HG03025 (cell line): ENCODE measurements around the gene HOXA6.

Source experiments
- ATAC-seq: cut with Tn5 transposase; IDR thresholded peaks from one replicate; pipeline ENCODE4 v1.9.1; 2021; ENCODE audit warnings: mild to moderate bottlenecking, moderate library complexity; ENCODE audit not compliant: unreplicated experiment, low FRiP score

The HOXA6 gene

DNA sequence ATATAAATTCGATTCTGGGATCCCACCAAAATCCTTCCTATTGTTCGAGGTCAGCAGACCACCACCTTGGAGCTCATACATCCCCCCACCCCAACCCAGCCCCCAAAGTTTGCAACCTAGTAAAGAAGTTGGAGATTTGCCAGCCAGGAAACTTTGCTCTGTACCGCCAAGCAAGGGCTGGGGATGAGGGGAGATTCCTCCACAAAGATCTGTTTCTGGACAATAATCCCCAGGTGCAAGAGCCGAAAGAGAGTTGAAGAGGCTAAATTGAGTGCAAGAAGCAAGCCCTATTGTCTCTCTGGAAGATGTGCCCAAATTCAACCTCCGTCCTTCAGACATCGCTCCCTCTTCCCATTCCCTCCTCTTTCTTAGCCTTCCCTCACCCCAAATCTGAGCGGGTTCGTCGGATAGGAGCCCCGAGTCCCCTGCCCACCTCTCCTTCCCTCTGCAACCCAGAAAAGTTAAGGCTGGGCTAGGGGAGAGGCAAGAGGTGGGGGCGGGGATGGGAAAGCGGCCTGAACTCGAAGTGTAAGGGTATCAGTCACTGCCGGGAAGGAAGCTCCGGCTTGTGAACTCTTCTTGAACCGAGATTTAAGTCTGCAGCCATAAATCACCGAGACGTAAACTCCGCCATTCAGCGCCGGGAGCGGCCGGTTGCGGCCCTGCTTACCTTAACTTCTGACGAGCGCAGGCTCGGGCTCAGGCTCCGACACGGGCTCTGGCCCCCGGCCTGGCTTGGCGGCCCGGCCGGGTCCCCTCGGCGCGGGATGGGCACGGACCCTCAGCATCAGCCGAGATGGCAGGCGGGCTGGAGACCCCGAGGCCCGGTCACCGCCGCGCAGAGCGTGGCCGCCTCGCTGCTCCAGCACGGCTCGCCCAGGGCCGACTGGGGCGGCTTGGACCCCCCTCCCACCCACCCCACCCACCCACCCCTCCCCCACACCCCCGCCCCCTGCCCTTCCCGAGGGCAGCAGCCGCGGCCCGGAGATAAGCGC, 34.3 kb downstream of the HOXA6 start:
- ATAC-seq = no peak

DNA sequence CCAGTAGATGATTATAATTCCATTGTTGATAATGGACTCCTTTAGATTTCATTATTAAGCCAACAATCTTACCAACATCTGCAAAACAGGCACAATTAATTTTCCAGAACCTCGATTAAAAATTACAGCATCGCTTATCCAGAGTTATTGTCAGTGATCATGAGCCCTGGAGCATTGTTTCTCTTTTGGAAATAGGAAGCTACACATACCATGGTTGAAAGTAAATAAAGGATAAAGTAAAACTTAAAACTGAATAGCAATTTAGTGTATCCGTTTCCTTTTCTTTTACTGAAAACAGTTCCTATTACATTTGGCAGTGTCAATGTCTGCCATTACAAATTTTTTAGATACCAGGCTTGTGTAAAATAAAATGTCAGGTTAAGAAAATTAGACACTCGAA, 35.2 kb downstream of the HOXA6 start:
- ATAC-seq = no peak

GRCh38 chr7:27111751-27112277, 35.8 kb downstream of the HOXA6 start:
- ATAC-seq = no peak

DNA sequence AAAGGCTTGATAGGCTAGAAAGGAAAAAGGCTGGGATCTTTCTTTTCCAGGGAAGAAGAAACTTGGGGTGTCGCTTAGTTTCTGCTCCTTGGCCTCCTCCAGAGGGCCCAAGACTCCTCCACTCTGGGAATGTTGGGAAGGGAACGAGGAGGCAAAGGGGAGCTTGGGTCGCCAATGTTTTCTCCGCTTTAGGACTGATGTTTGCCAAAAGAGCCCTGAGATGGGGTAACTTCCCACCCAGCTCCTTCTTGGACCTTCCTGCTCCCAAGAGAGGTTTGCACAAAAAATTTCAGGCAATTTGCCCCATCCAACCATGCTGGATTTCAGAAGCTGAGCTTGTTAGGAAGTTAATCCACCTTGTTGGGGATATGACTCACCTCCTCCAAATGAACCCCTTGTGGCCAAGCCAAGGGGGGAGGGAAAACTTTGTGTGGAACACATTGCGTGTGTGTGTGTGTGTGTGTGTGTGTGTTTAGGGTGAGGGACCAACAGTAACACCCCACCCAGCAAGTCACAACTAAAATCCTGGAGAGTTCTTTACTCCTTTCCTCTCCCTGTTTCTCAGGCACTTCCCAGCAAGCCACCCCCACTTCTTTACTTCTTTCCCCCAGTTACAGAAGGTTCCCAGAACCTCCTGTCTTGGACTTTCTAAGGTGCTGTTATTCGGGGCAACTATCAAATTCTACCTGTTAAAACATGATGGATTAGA, 36.4 kb downstream of the HOXA6 start:
- ATAC-seq = no peak

DNA sequence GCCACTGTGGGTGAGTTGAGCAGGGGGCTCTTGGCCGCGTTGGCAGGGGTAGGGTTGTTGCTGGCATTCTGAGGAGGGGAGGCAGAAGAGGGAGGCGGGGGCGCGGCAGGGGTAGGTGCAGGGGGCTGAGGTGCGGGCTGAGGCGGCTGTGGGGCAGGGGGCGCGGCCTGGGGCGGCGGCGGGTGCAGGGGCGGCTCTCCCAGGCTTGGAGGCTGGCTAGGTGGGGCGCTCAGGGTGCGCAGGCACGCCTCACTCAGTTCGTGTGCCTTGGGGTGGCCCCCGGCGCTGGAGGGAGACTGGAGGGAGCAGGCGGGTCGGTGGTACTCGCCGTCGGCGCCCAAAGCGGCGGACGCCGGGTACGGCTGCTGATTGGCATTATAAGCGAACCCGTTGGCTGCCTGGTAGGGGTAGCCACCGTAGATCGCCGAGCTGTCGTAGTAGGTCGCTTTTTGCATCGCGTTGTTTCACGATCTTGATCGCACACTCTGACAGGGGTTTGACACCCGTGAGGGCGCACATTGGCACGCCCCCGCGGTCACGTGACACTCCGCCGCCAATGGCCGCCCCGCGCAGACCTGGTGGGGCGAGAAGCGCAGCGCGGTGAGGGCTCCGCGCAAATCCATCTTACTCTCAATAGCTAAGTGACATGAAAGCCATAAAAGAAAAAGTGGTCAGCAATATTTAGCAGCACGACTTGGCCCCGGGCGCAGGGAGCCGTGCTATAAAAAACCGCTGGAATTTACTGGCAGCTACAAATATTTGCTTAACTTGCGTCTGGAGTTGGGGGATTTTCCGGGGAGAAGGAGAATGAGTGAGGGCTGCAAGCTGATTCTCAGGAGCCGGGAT, 37.2 kb downstream of the HOXA6 start:
- ATAC-seq = no peak

DNA sequence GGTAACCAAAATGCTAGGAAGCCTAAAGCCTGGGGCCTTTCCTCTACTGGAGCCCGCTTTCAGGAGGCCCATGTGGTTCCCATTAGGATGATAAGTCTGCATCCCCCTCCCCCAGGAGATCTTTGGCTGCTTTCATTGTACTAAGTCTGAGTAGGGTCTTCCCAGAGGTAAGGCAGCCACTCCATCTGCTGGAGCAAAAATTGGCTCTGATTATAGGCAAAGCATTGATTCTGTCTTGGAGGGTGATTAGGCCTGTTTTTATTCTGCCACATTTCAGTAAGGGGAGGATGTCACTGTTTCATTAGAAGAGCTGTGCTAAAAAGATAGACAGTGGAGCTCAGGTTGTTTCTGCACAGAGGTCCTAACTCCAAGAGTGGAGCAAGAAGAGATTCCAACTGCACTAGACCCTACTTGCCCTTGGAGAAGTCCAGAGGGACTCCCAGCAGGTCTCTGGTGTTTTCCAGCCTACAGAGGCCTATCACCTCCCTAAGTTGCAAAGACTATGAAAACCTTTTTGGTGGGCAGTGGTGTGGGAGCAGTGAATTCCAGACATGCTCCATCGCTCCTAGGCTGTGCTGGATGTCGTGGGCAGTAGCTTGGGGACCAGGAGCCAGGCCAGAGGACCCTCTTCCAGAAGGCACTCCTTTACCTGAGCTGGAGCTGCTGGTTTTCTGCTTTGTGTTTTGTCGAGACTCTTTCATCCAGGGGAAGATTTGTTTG, 37.9 kb downstream of the HOXA6 start:
- no peak for ATAC-seq

DNA sequence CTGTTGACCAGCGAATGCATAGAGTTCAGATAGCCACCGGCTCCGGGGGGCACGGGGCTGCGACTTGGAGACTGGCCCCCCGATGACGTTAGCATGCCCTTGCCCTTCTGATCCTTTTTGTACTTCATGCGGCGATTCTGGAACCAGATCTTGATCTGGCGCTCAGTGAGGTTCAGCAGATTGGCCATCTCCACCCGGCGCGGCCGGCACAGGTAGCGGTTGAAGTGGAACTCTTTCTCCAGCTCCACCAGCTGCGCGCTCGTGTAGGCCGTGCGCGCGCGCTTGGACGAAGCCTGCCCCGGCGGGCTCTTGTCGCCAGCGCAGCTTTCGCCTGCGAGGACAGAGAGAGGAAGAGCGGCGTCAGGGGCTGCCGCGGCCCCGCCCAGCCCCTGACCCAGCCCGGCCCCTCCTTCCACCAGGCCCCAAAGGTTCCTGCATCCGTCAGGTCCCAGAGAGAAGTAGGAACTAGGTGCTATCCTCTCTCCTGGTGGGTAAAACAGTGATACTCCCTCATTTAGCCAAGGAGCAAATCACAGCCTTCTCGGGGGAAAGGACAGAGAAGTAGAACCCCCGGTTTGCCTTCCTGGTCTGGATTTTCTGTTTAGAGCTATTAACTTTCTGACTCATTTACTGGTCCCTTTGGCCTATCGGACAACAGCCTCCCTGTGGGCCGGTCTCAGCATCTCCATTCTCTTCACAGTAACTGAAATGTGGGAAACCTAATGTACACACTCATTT, 39.0 kb downstream of the HOXA6 start:
- ATAC-seq = no peak

DNA sequence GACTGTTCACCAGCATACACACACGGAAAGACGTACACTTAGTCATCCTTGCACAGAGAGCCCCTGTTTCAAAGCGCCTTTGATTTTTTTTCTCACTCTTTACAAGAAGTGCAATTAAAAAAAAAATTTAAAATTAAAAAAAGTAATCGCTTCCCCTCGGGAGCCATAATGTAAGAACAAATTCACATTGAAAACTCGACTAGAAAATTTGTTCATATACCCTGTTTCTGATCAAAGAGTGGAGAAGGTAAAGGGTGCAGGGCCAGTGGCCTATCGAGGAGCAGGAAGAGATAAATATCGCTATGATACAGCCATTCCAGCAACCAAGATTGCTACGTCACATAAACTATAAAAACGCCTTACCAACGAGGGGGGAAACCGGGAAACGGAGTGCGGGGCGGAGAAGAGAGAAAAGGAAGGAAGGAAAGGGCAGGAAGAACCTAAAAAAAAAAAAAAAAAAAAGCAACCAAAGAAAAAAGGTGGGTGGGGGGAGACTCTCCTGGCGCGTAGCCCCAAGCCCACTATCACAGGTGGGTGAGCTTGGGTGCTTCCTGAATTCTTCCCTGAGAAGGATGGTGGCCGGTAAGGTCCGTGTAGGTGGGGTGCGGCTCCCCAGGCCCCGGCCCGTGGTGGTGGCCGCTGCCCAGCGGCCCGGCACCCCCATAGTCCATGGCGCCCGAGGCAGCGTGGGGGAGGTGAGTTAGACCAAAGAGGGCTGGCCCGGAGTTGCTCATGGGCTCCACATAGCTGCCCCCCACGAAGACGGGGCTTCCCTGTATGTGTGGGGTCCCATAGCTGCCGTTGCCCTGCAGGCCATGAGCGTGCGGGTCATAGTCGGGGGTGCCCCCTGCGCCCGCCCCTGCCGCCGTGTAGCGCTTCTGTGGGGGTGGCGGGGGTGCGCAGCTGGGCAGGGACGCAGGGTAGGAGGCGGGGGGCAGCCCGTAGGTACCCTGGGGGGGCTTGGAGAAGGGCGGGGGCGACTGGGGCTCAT, 39.9 kb downstream of the HOXA6 start:
- no peak for ATAC-seq

DNA sequence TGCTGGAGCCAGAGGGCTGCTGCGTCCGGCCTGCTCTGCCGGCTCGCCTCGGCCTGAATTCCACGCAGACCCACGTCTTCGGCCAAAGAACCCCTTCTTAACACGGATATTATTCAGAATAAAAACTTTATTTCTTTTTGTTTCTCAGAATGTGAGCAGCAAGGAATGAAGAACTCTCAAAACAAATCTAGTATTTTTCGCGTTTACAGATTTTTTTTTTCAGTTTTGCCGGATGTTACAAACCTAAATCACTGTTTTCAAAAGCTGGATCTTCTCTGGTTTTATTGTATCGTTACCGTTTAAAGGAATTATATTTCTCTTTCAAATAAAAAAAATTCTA, 40.7 kb downstream of the HOXA6 start:
- no peak for ATAC-seq

DNA sequence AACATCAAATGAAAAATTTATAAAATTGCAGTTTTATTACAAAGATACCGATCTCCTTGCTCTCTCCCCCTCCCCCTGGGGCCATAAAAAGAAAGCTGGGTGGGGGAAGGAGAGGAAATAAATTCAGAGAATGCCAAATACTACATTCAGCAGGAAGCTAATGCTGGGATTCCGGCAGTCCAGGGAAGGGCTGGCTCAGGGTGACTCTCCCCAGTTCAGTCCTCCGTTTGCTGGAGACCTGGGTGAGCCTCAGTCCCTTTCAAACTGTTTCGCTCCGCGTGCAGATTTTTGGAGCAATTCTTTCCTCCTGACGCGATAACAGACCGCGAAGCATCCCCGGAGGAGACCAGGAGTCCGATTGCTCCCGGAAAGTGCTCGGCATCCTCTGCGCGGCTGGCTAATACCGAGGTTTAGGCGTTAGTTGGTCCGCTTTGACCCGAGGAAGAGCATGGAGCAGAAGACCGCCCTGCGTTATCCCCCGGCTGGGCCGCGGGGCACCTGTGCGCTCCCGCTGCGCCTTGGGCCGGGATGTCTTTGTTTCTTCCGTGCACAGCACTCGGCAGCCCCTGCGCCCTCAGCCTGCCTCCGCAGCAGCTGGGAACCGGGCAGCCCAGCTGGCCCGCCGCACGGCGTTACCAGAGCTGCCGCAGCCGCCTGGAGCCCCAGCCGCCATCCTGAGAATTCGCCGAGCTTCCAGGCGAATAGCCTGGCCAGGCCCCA, 41.2 kb downstream of the HOXA6 start:
- ATAC-seq = no peak

DNA sequence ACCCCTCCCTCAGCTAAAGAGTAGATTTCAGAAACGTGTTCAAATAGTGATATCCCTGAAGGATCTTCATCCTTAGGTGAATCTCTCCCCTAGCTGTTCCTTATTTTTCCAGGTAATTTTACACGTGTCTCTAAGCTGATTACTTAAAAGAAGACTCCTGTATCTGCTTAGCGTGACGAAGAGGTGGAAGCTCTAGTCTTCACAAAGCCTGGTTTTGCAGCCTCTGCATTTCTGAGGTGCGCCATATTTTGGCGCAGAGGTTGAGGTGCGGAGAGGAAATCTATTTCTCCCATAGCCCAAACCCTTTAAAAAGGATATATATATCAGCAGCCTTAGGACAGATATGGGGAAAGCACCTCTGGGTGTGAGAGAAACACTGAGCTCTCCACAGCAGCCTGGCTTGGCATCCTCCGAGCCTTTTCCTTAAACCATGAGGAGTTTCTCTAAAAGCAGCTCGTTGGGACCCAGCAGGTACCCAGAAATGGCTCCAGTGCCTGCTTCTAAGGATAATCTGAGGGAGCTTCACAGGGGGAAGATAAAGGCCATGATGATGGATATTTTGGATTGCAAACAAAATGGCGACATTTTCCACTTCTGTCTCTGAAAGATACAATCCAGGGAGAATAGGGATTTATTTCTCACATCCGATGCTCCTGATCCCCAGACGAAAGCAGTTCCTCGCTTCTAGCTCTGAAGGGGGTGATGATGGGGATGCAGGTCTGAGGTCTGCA, 42.1 kb downstream of the HOXA6 start:
- ATAC-seq = no peak

DNA sequence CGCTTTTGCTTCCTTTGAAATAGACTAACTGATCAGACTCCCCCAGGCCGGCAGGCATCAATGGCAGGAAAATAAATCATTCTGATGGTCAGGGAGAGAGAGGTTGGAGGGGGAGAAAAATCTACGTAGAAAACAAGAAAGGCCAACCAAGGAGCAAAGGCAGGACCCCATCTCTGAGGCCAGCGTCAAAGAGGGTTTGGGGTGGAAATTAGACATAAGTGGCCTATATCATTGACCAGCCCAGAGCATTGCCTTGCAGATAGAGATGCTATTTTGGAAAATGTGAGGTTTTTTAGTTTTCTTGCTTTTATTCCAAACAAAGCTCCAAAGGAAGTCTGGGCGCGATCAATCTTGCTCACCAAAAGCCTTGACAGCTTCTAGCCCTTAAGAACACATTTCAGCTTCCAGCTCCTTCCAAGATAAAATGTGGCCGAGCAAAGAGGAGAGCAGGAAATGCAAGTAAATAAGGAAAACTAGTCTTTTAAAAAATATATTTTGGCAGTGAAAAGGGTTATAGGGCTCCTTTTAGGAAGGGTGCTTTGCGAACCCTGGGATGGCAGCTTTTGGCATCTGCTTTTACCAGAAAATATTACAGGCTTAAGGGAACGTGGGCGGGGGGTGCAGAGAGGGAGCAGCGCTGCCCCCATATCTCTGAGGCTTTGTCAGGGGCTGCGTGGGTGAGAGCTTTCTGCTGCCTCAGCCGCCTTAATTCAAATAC, 43.1 kb downstream of the HOXA6 start:
- ATAC-seq = no peak

- no peak for ATAC-seq
Measured at GRCh38 chr7:27103489-27104226, 43.9 kb downstream of the HOXA6 start.

- no peak for ATAC-seq
Measured at GRCh38 chr7:27102581-27103442, 44.8 kb downstream of the HOXA6 start, which contains the start of gene HOXA2. Gene HOXA2 (minus strand): TSS chr7:27102683. CDS start chr7:27102500, 183 bp downstream.
